GM12891 (cell line): ENCODE data around the gene KCNMB2.

Experiments
- PAX5 ChIP-seq: IDR thresholded peaks from 2 replicates; pipeline ENCODE4 v1.6.1; 2011; ENCODE audit warnings: low read length, moderate library complexity, mild to moderate bottlenecking; ENCODE audit not compliant: insufficient read depth, severe bottlenecking
- POLR2A ChIP-seq: IDR thresholded peaks from 2 replicates; pipeline ENCODE4 v1.6.1; 2011; ENCODE audit warnings: low read depth, low read length, control low read depth
- POLR2AphosphoS5 ChIP-seq: IDR thresholded peaks from 2 replicates; pipeline ENCODE4 v1.6.1; 2011; ENCODE audit warnings: low read depth, low read length, control low read depth
- POU2F2 ChIP-seq: IDR thresholded peaks from 2 replicates; pipeline ENCODE4 v1.6.1; 2011; ENCODE audit warnings: low read depth, mild to moderate bottlenecking, control low read depth, low read length, moderate library complexity
- SPI1 ChIP-seq: IDR thresholded peaks from 2 replicates; pipeline ENCODE4 v1.6.1; 2011; ENCODE audit warnings: low read depth, low read length, control low read depth
- TAF1 ChIP-seq: IDR thresholded peaks from 2 replicates; pipeline ENCODE4 v1.6.1; 2011; ENCODE audit warnings: low read depth, low read length, control low read depth

- TF ChIP-seq POLR2A (no peak), POLR2AphosphoS5 (no peak), POU2F2 (no peak), TAF1 (no peak), SPI1 (no peak), PAX5 (no peak)
These were observed 132.9 kb downstream of the KCNMB2 start for GRCh38 chr3:178669022-178669601.
